ENCODE measurements around the gene NUP210L. TPM values are rescaled to one million over a fixed set of nuclear protein-coding genes. Genes with fewer than 3 reads are reported as not detected.

The NUP210L gene
- 0.11 TPM in 1 of 2 replicates, not detected in the other for total RNA-seq (2014; rRNA removed; shearing (Covaris generic))
- polyA plus RNA-seq (2016; fragmentation: Nextera tagmentation; extraction: Ambion mirVana): not detected in 2 replicates

DNA sequence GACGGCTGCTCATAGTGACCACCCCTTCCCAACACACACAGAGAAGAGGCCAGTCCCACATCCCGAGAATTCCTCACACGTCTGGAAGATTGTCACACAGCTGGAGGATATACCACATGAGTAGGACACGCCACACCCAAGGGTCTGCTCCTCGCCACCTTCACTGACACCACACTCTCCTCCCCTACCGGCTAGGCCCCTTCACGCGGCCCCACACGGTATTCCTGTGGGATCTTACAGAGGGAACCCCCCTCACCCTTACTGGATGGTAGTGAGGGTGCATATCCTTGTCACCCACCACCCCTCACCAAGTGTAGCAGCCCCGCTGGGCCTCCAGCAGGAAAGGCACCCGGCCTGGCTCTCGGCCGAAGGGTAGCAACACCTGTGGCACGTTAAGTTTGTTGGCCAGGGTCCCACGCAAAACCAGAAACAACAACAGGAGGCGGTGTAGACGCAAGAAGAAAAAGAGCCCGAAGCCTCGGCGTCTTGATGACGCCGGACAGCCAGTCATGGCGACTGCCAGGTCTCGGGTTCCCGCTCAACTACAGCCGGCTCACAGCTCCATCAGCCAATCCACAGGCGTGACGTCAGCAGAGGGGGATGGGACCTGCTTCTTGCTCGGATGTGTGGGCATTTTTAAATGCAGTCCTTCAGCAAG lies at the start of gene NUP210L:
Gene NUP210L (minus strand): TSS at position 540 of the 658 bp plus-strand sequence.
- peaks cover 10% of the 10 kb centered on the region for H3K79me2 ChIP-seq (ENCODE audit: insufficient read depth)
- 0 out of 2 replicates have a peak, but pooled peaks cover 4% of the 10 kb centered on the region for H3K4me1 ChIP-seq (ENCODE audit: insufficient read depth)
- H3K27me3 ChIP-seq (replicated peaks; ENCODE audit: insufficient read depth): no peaks in the 10 kb centered on the region
- 77 to 78% methylated on average over 24 to 29 of the region's 29 CpGs for WGBS, 2 experiments (ENCODE audit: low coverage in 1 of 2, low lambda C conversion rate in 2 of 2, missing lambda C conversion rate in 2 of 2)
- TF ChIP-seq EZH2phosphoT487 (IDR thresholded peaks at IDR 0.05; ENCODE audit: insufficient read depth, low read depth): no peak
- TF ChIP-seq EZH2 (IDR thresholded peaks at IDR 0.05; ENCODE audit: insufficient read depth, poor library complexity, severe bottlenecking): no peak
- H4K20me1 ChIP-seq (ENCODE audit: insufficient read depth): no peaks in the 10 kb centered on the region
- H3K27ac ChIP-seq: peak within 1 kb of the TSS; percentile 38
- no peak within 1 kb of the TSS for H3K4me2 ChIP-seq (ENCODE audit: unreplicated experiment)
- peaks cover 29% of the 10 kb centered on the region for H3K36me3 ChIP-seq (ENCODE audit: low read depth)
- H3K9me3 ChIP-seq (ENCODE audit: low read depth): no peaks in the 10 kb centered on the region
- peak; percentile 36 for DNase-seq
- no peak within 1 kb of the TSS for H3K4me3 ChIP-seq
- H3K9me2 ChIP-seq (ENCODE audit: insufficient read depth): no peaks in the 10 kb centered on the region
- in situ Hi-C loops (cut with MboI): no loop called here
- H3F3A ChIP-seq (ENCODE audit: insufficient read depth): peaks cover 52% of the 10 kb centered on the region
- 0 out of 2 replicates have a peak within 1 kb of the TSS, but pooled peaks have one; percentile 3 for H3K9ac ChIP-seq
- no peak within 1 kb of the TSS for H2AFZ ChIP-seq

GRCh38 chr1:154199563-154199879 lies 44.6 kb upstream of the NUP210L start:
- Histone ChIP-seq H3K27me3 (replicated peaks; ENCODE audit: insufficient read depth) (no peaks in the 10 kb centered on the region), H3K36me3 (ENCODE audit: low read depth) (no peaks in the 10 kb centered on the region), H3K4me1 (ENCODE audit: insufficient read depth) (no peaks in the 10 kb centered on the region), H4K20me1 (ENCODE audit: insufficient read depth) (no peaks in the 10 kb centered on the region), H3K79me2 (ENCODE audit: insufficient read depth) (no peaks in the 10 kb centered on the region), H2AFZ (peak overlapping the region; percentile 80), H3K9me2 (ENCODE audit: insufficient read depth) (no peaks in the 10 kb centered on the region), H3K27ac (no peak overlapping the region), H3F3A (ENCODE audit: insufficient read depth) (peaks cover 16% of the 10 kb centered on the region), H3K4me3 (peak overlapping the region; percentile 41), H3K4me2 (ENCODE audit: unreplicated experiment) (peak overlapping the region; percentile 70), H3K9me3 (ENCODE audit: low read depth) (no peaks in the 10 kb centered on the region), H3K9ac (no peak overlapping the region)
- in situ Hi-C loops (cut with MboI): no loop called here
- peak; percentile 49 for DNase-seq
- 95 to 98% methylated on average over 3 of the region's 3 CpGs for WGBS, 2 experiments (ENCODE audit: low coverage in 1 of 2, low lambda C conversion rate in 2 of 2, missing lambda C conversion rate in 2 of 2)
- TF ChIP-seq EZH2 (IDR thresholded peaks at IDR 0.05; ENCODE audit: insufficient read depth, poor library complexity, severe bottlenecking) (no peak), EZH2phosphoT487 (IDR thresholded peaks at IDR 0.05; ENCODE audit: insufficient read depth, low read depth) (no peak)

- in situ Hi-C loops (cut with MboI): no loop called here
These were observed 44.1 kb upstream of the NUP210L start for GRCh38 chr1:154198756-154199562.

GRCh38 chr1:154193821-154194220 lies 38.9 kb upstream of the NUP210L start:
- WGBS, 2 experiments (ENCODE audit: low coverage in 1 of 2, low lambda C conversion rate in 2 of 2, missing lambda C conversion rate in 2 of 2): 46 to 48% methylated on average over 8 of the region's 8 CpGs
- Histone ChIP-seq H3K79me2 (ENCODE audit: insufficient read depth) (no peaks in the 10 kb centered on the region), H3K9me3 (ENCODE audit: low read depth) (no peaks in the 10 kb centered on the region), H3K4me1 (ENCODE audit: insufficient read depth) (peaks cover 6% of the 10 kb centered on the region; the same call in 1 of the 2 replicates), H4K20me1 (ENCODE audit: insufficient read depth) (no peaks in the 10 kb centered on the region), H2AFZ (no peak overlapping the region), H3K9ac (no peak overlapping the region), H3F3A (ENCODE audit: insufficient read depth) (peaks cover 4% of the 10 kb centered on the region; the same call in 1 of the 2 replicates), H3K36me3 (ENCODE audit: low read depth) (no peaks in the 10 kb centered on the region), H3K4me3 (no peak overlapping the region), H3K4me2 (ENCODE audit: unreplicated experiment) (no peak overlapping the region), H3K9me2 (ENCODE audit: insufficient read depth) (no peaks in the 10 kb centered on the region), H3K27me3 (replicated peaks; ENCODE audit: insufficient read depth) (no peaks in the 10 kb centered on the region), H3K27ac (no peak overlapping the region)
- in situ Hi-C loops (cut with MboI): no loop called here
- peak; percentile 55 for DNase-seq
- TF ChIP-seq EZH2 (IDR thresholded peaks at IDR 0.05; ENCODE audit: insufficient read depth, poor library complexity, severe bottlenecking) (no peak), EZH2phosphoT487 (IDR thresholded peaks at IDR 0.05; ENCODE audit: insufficient read depth, low read depth) (no peak)

More at GRCh38 chr1:154198756-154199562, 44.1 kb upstream of the NUP210L start:
- DNase-seq: peak; percentile 75
- WGBS, 2 experiments (ENCODE audit: low coverage in 1 of 2, low lambda C conversion rate in 2 of 2, missing lambda C conversion rate in 2 of 2): 9 to 10% methylated on average over 4 to 5 of the region's 5 CpGs
- no peaks in the 10 kb centered on the region for H3K9me2 ChIP-seq (ENCODE audit: insufficient read depth)
- H3K36me3 ChIP-seq (ENCODE audit: low read depth): no peaks in the 10 kb centered on the region
- no peaks in the 10 kb centered on the region for H3K9me3 ChIP-seq (ENCODE audit: low read depth)
- no peak overlapping the region for H3K9ac ChIP-seq
- no peaks in the 10 kb centered on the region for H3K79me2 ChIP-seq (ENCODE audit: insufficient read depth)
- no peaks in the 10 kb centered on the region for H4K20me1 ChIP-seq (ENCODE audit: insufficient read depth)
- TF ChIP-seq EZH2phosphoT487 (IDR thresholded peaks at IDR 0.05; ENCODE audit: insufficient read depth, low read depth): no peak
- no peak for TF ChIP-seq EZH2 (IDR thresholded peaks at IDR 0.05; ENCODE audit: insufficient read depth, poor library complexity, severe bottlenecking)
- no peak overlapping the region for H3K27ac ChIP-seq
- no peaks in the 10 kb centered on the region for H3K27me3 ChIP-seq (replicated peaks; ENCODE audit: insufficient read depth)
- H2AFZ ChIP-seq: peak overlapping the region; percentile 80
- H3K4me1 ChIP-seq (ENCODE audit: insufficient read depth): no peaks in the 10 kb centered on the region
- H3K4me3 ChIP-seq: peak overlapping the region; percentile 41
- peak overlapping the region; percentile 70 for H3K4me2 ChIP-seq (ENCODE audit: unreplicated experiment)
- peaks cover 16% of the 10 kb centered on the region for H3F3A ChIP-seq (ENCODE audit: insufficient read depth)

Measured in GM23248 (cell line).